A549 (cell line): ENCODE results near the gene TTC4.

Experiments used
- CEBPB ChIP-seq, 2 experiments: fragments of >200 bp in 1 of 2; sonication (Bioruptor Twin) in 1 of 2; formaldehyde crosslinking in 1 of 2; IDR thresholded peaks; 2 replicates each; pipeline ENCODE4 v1.6.1; 2012 to 2016
- EHMT2 ChIP-seq: fragments of 200-600 bp; sonication (generic); IDR thresholded peaks from 2 replicates; pipeline ENCODE4 v1.6.1; 2016; ENCODE audit warnings: antibody characterized with exemption, low read depth, mild to moderate bottlenecking, moderate library complexity
- EP300 ChIP-seq, 2 experiments: fragments of >200 bp; sonication (Bioruptor Twin); formaldehyde crosslinking; IDR thresholded peaks; 2 replicates in 1 of 2; 3 replicates in 1 of 2; pipeline ENCODE4 v1.6.1; 2016 to 2017
- MAX ChIP-seq: IDR thresholded peaks from 2 replicates; pipeline ENCODE4 v1.6.1; 2012
- NPAS2 ChIP-seq: fragments of 250-450 bp; sonication (Bioruptor Pico); IDR thresholded peaks from 2 replicates; pipeline ENCODE4 v1.8.0; 2022; ENCODE audit warnings: mild to moderate bottlenecking, moderate library complexity, borderline replicate concordance
- PHF8 ChIP-seq: fragments of 200-600 bp; sonication (generic); IDR thresholded peaks from 2 replicates; pipeline ENCODE4 v1.6.1; 2016; ENCODE audit warnings: low read depth, mild to moderate bottlenecking, antibody characterized with exemption, moderate library complexity, borderline replicate concordance
- POLR2A ChIP-seq: IDR thresholded peaks from 2 replicates; pipeline ENCODE4 v1.6.1; 2012; ENCODE audit warnings: mild to moderate bottlenecking, low read length
- RCOR1 ChIP-seq: fragments of 150-350 bp; IDR thresholded peaks from 2 replicates; pipeline ENCODE4 v1.6.1; 2014; ENCODE audit warnings: antibody characterized with exemption, low read length, low read depth
- TF ChIP-seq, protein P1 (sequence below): fragments of >200 bp; sonication (Bioruptor Twin); formaldehyde crosslinking; IDR thresholded peaks from 3 replicates; pipeline ENCODE4 v1.5.1; 2016

- TF ChIP-seq NPAS2 (CRISPR knock-in tag) = no peak
- no peak for TF ChIP-seq RCOR1
- no peak for TF ChIP-seq POLR2A
- TF ChIP-seq, protein P1, sequence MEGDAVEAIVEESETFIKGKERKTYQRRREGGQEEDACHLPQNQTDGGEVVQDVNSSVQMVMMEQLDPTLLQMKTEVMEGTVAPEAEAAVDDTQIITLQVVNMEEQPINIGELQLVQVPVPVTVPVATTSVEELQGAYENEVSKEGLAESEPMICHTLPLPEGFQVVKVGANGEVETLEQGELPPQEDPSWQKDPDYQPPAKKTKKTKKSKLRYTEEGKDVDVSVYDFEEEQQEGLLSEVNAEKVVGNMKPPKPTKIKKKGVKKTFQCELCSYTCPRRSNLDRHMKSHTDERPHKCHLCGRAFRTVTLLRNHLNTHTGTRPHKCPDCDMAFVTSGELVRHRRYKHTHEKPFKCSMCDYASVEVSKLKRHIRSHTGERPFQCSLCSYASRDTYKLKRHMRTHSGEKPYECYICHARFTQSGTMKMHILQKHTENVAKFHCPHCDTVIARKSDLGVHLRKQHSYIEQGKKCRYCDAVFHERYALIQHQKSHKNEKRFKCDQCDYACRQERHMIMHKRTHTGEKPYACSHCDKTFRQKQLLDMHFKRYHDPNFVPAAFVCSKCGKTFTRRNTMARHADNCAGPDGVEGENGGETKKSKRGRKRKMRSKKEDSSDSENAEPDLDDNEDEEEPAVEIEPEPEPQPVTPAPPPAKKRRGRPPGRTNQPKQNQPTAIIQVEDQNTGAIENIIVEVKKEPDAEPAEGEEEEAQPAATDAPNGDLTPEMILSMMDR = no peak
- no peak for TF ChIP-seq PHF8
- TF ChIP-seq EP300 (IDR thresholded peaks at IDR 0.05) = no peak
- TF ChIP-seq CEBPB (IDR thresholded peaks at IDR 0.05) = no peak
- TF ChIP-seq EHMT2 = no peak
- TF ChIP-seq MAX = no peak
Measured at GRCh38 chr1:54705153-54705552, 10.5 kb upstream of the TTC4 start.
